MCF 10A (cell line): Measurements from ENCODE around the gene WFS1. TPM values are rescaled to one million over a fixed set of nuclear protein-coding genes. Genes with fewer than 3 reads are reported as not detected.
A peak's percentile ranks its signal among the peaks of the same experiment; 100 is the strongest.

Experiments
- Bru-seq: library from RNA; stranded (reverse); fragments of 400-500 nt; gene quantifications from one replicate; lab custom pipeline; 2021; lab: Mats Ljungman, UMichigan
- BruChase-seq, 2 experiments: library from RNA; stranded (reverse); fragments of 400-500 nt; gene quantifications; one replicate each; lab custom pipeline; 2021; lab: Mats Ljungman, UMichigan
- BruUV-seq: library from RNA; stranded (reverse); fragments of 400-500 nt; replicated peaks from 2 replicates; lab custom pipeline; 2021; lab: Mats Ljungman, UMichigan
- CTCF ChIA-PET: fragments of 300-600 bp; sonication (Branson Sonifier 250); formaldehyde crosslinking; extraction: SDS; loops from one replicate; lab custom pipeline; 2021; ENCODE audit warnings: antibody characterized with exemption, inconsistent platforms; lab: Yijun Ruan, JAX
- POLR2A ChIA-PET: fragments of 300-600, 350-650 bp; sonication (Branson Sonifier 250); formaldehyde crosslinking; extraction: SDS; loops from one replicate; lab custom pipeline; 2020; ENCODE audit warnings: antibody characterized with exemption, inconsistent platforms; lab: Yijun Ruan, JAX
- DNase-seq: peaks from one replicate; pipeline ENCODE4 v3.0.0-alpha.2; 2018; ENCODE audit not compliant: unreplicated experiment
- H3K27ac Mint-ChIP-seq: one replicate; pipeline ENCODE4 v1.8.0; 2022; ENCODE audit warnings: mild to moderate bottlenecking, low read depth, mixed read lengths; ENCODE audit not compliant: unreplicated experiment
- H3K27me3 Mint-ChIP-seq: one replicate; pipeline ENCODE4 v1.8.0; 2022; ENCODE audit warnings: mixed read lengths; ENCODE audit not compliant: insufficient read depth, unreplicated experiment
- H3K36me3 Mint-ChIP-seq: one replicate; pipeline ENCODE4 v1.8.0; 2022; ENCODE audit warnings: mild to moderate bottlenecking, moderate library complexity, mixed read lengths; ENCODE audit not compliant: insufficient read depth, unreplicated experiment
- H3K4me1 Mint-ChIP-seq: one replicate; pipeline ENCODE4 v1.8.0; 2022; ENCODE audit warnings: mixed read lengths; ENCODE audit not compliant: insufficient read depth, unreplicated experiment
- H3K4me3 Mint-ChIP-seq: one replicate; pipeline ENCODE4 v1.8.0; 2022; ENCODE audit warnings: mild to moderate bottlenecking, moderate library complexity, mixed read lengths; ENCODE audit not compliant: unreplicated experiment
- H3K9me3 Mint-ChIP-seq: one replicate; pipeline ENCODE4 v1.8.0; 2022; ENCODE audit warnings: mixed read lengths; ENCODE audit not compliant: unreplicated experiment
- intact Hi-C: fragments of 100-400 bp; cut with micrococcal nuclease; formaldehyde crosslinking; loops from 2 replicates; pipeline ENCODE4 v1.14.1; 2022
- long read RNA-seq: library from polyadenylated mRNA; stranded (forward); transcript quantifications from one replicate; pipeline ENCODE4 v2.0.0, GENCODE V29; 2022
- total RNA-seq: library from RNA; stranded (reverse); gene quantifications from 2 replicates; pipeline ENCODE4 v1.2.3, GENCODE V29; 2022
- TF ChIP-seq, protein P1 (sequence below): fragments of 200-600 bp; IDR thresholded peaks from one replicate; pipeline ENCODE4 v1.8.0; 2022; ENCODE audit warnings: antibody characterized with exemption, mild to moderate bottlenecking; ENCODE audit not compliant: unreplicated experiment

The WFS1 gene, protein sequence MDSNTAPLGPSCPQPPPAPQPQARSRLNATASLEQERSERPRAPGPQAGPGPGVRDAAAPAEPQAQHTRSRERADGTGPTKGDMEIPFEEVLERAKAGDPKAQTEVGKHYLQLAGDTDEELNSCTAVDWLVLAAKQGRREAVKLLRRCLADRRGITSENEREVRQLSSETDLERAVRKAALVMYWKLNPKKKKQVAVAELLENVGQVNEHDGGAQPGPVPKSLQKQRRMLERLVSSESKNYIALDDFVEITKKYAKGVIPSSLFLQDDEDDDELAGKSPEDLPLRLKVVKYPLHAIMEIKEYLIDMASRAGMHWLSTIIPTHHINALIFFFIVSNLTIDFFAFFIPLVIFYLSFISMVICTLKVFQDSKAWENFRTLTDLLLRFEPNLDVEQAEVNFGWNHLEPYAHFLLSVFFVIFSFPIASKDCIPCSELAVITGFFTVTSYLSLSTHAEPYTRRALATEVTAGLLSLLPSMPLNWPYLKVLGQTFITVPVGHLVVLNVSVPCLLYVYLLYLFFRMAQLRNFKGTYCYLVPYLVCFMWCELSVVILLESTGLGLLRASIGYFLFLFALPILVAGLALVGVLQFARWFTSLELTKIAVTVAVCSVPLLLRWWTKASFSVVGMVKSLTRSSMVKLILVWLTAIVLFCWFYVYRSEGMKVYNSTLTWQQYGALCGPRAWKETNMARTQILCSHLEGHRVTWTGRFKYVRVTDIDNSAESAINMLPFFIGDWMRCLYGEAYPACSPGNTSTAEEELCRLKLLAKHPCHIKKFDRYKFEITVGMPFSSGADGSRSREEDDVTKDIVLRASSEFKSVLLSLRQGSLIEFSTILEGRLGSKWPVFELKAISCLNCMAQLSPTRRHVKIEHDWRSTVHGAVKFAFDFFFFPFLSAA
- 41.7 and 62.4 TPM in 2 replicates for total RNA-seq
- Bru-seq, nascent RNA = percentile 49 among the genes with signal in this experiment
- BruChase-seq, experiment 1, labeled RNA remaining after a 6-hour chase = percentile 70 among the genes with signal in this experiment
- BruChase-seq, experiment 2, labeled RNA remaining after a 2-hour chase = percentile 57 among the genes with signal in this experiment
- long read RNA-seq, transcript WFS1-202 (8 exons, 3,255 nt) = minor isoform, 31 of 183 reads
- long read RNA-seq, transcript WFS1-206 (2 exons, 570 nt) = minor isoform, 7 of 183 reads
- long read RNA-seq, transcript WFS1-201 (8 exons, 3,640 nt) = major isoform, 100 of 183 reads
- long read RNA-seq, partial matches to known transcripts = 40 of 183 reads
- long read RNA-seq, other reads (novel, unspliced or antisense) = 5 of 183 reads

- no peaks in the 10 kb centered on the region for H3K9me3 Mint-ChIP-seq
- no peak within 1 kb of the TSS for H3K27ac Mint-ChIP-seq
- peak; percentile 97 for DNase-seq
- intact Hi-C loops = no loop called here
- no TSS peak for BruUV-seq
- peak within 1 kb of the TSS; percentile 73 for H3K4me3 Mint-ChIP-seq
- CTCF ChIA-PET = interaction anchor here (0.6 to 5.6 kb wide), 5 partner anchors 14 to 74 kb away, joined by 3 to 34 read pairs (median 3); no protein-coding TSS in a partner anchor
- POLR2A ChIA-PET = interaction anchor here (1.0 to 1.2 kb wide), 3 partner anchors 10 to 371 kb away, joined by 4 to 6 read pairs (median 4); partner anchors contain the start of gene MRFAP1
- peaks cover 17% of the 10 kb centered on the region for H3K27me3 Mint-ChIP-seq
- H3K4me1 Mint-ChIP-seq = peaks cover 42% of the 10 kb centered on the region
- TF ChIP-seq, protein P1, sequence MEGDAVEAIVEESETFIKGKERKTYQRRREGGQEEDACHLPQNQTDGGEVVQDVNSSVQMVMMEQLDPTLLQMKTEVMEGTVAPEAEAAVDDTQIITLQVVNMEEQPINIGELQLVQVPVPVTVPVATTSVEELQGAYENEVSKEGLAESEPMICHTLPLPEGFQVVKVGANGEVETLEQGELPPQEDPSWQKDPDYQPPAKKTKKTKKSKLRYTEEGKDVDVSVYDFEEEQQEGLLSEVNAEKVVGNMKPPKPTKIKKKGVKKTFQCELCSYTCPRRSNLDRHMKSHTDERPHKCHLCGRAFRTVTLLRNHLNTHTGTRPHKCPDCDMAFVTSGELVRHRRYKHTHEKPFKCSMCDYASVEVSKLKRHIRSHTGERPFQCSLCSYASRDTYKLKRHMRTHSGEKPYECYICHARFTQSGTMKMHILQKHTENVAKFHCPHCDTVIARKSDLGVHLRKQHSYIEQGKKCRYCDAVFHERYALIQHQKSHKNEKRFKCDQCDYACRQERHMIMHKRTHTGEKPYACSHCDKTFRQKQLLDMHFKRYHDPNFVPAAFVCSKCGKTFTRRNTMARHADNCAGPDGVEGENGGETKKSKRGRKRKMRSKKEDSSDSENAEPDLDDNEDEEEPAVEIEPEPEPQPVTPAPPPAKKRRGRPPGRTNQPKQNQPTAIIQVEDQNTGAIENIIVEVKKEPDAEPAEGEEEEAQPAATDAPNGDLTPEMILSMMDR = no peak
- no peaks in the 10 kb centered on the region for H3K36me3 Mint-ChIP-seq
These were observed at the start of gene WFS1 for GRCh38 chr4:6269616-6270511. Gene WFS1, plus strand, starts transcription at chr4:6269850. Its CDS starts 7,606 bp downstream, at chr4:6277456.

GRCh38 chr4:6221301-6221850 is 48.3 kb upstream of the WFS1 start:
- no TSS peak for BruUV-seq
- Mint-ChIP-seq H3K9me3 (peaks cover 5% of the 10 kb centered on the region), H3K36me3 (peaks cover 4% of the 10 kb centered on the region), H3K4me1 (no peaks in the 10 kb centered on the region), H3K27ac (no peak overlapping the region), H3K4me3 (no peak overlapping the region), H3K27me3 (peaks cover 17% of the 10 kb centered on the region)
- POLR2A ChIA-PET = no interaction called here
- no peak for DNase-seq
- CTCF ChIA-PET = interaction anchor here (1.0 to 1.1 kb wide), 2 partner anchors 29 to 111 kb away, joined by 5 to 6 read pairs; no protein-coding TSS in a partner anchor
- TF ChIP-seq, protein P1 = no peak
- intact Hi-C loops = no loop called here

DNA sequence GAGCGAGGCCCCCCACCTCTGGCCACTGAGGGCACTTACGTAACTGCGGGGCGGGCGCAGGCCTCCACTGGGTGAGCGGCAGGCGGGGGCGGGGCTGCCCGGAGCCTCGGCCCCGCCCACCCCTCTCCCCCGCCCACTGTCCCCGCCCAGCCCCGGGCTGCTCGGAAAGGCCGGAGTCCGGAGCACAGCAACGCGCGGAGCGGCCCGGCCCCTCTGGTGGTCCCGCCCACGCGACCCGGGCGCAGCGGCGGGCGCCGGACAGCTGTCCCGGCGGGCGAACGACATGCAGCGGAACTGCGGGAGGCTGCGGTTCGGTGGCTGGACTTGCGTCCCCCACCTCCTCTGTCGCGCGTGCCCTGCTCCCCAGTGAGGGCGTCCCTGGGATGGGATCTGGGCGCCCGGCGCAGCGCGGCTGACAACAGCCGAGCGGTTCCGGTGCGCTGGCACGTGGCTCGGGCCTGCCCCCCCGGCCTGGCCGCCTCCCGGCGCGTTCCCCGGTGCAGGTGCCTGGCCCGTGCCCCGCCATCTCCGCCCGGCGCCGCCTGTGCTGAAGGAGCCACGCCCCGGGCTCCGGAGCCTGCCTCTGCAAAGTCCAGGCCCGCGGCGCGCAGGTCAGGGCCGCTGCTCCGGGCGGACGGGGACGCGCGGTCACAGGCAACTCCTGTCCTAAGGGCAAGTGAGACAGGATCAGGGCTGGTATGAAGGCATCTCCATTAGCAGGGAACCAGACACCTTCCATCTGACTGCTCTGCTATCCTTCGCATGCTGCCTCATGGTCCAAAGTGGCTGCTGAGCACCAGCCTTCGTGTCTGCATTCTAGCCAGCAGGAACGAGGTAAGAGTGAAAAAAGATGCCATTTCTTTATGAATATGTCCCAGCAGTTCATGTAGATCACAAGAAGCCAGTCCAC is 47.5 kb upstream of the WFS1 start:
- Mint-ChIP-seq H3K27ac (no peak overlapping the region), H3K9me3 (no peaks in the 10 kb centered on the region), H3K27me3 (peaks cover 10% of the 10 kb centered on the region), H3K4me1 (no peaks in the 10 kb centered on the region), H3K4me3 (no peak overlapping the region), H3K36me3 (peaks cover 4% of the 10 kb centered on the region)
- no peak for DNase-seq
- TF ChIP-seq, protein P1 = no peak
- POLR2A ChIA-PET = no interaction called here
- CTCF ChIA-PET = interaction anchor here (1.1 kb wide), 1 partner anchor 28 kb away, joined by 5 read pairs; no protein-coding TSS in a partner anchor
- BruUV-seq = no TSS peak
- intact Hi-C loops = no loop called here
